Liver (tissue), 9 donors: Measurements from ENCODE around the gene MEFV. TPM values are rescaled to one million over a fixed set of nuclear protein-coding genes. Genes with fewer than 3 reads are reported as not detected.
A peak's percentile ranks its signal among the peaks of the same experiment; 100 is the strongest.

ENCODE experiments used
- DNase-seq: peaks from one replicate; pipeline ENCODE4 v3.0.0-alpha.2; 2017; ENCODE audit warnings: low spot score
- H3K27ac ChIP-seq, 2 donors: one replicate each; pipeline ENCODE4 v1.7.0; 2013; ENCODE audit warnings: inconsistent platforms in 2 of 2, low read length in 2 of 2, control low read depth in 1 of 2, low read depth in 1 of 2, mild to moderate bottlenecking in 1 of 2
- H3K27me3 ChIP-seq, 4 donors: one replicate each; pipeline versions ENCODE4 v1.6.1 to v1.7.0; 2013; ENCODE audit warnings: low read length in 3 of 4, inconsistent platforms in 1 of 4, mild to moderate bottlenecking in 1 of 4, moderate library complexity in 1 of 4; ENCODE audit not compliant: control insufficient read depth in 4 of 4, insufficient read depth in 4 of 4
- H3K36me3 ChIP-seq, 4 donors: one replicate each; pipeline versions ENCODE4 v1.6.1 to v1.7.0; 2013; ENCODE audit warnings: low read length in 3 of 4, mild to moderate bottlenecking in 3 of 4, low read depth in 1 of 4, moderate library complexity in 1 of 4; ENCODE audit not compliant: control insufficient read depth in 4 of 4, insufficient read depth in 3 of 4
- H3K4me1 ChIP-seq, 4 donors: one replicate each; pipeline versions ENCODE4 v1.6.1 to v1.7.0; 2013; ENCODE audit warnings: low read length in 3 of 4, mild to moderate bottlenecking in 3 of 4, moderate library complexity in 1 of 4; ENCODE audit not compliant: control insufficient read depth in 4 of 4, insufficient read depth in 4 of 4
- H3K4me3 ChIP-seq, 3 donors: one replicate each; pipeline versions ENCODE4 v1.6.1 to v1.7.0; 2013; ENCODE audit warnings: low read length in 3 of 3, control low read depth in 1 of 3, low read depth in 1 of 3, mild to moderate bottlenecking in 1 of 3
- H3K9ac ChIP-seq, 2 donors: one replicate each; pipeline ENCODE4 v1.7.0; 2013; ENCODE audit warnings: low read length in 2 of 2, mild to moderate bottlenecking in 2 of 2, moderate library complexity in 2 of 2, control low read depth in 1 of 2, low read depth in 1 of 2
- H3K9me3 ChIP-seq, 4 donors: one replicate each; pipeline versions ENCODE4 v1.6.1 to v1.7.0; 2013; ENCODE audit warnings: low read length in 3 of 4; ENCODE audit not compliant: control insufficient read depth in 4 of 4
- CTCF ChIP-seq: fragments of 150-350 bp; IDR thresholded peaks from 2 replicates; pipeline ENCODE4 v1.5.1; 2017; ENCODE audit warnings: improper control_type of control experiment, low read depth, low read length; ENCODE audit not compliant: missing input control
- EGR1 ChIP-seq, 2 donors: IDR thresholded peaks; 2 replicates each; pipeline ENCODE4 v1.6.1; 2016 to 2018; ENCODE audit warnings: antibody characterized with exemption in 2 of 2, low read depth in 2 of 2
- FOXA1 ChIP-seq: IDR thresholded peaks from 2 replicates; pipeline ENCODE4 v1.6.1; 2016; ENCODE audit warnings: antibody characterized with exemption
- HNF4A ChIP-seq, 2 donors: conservative IDR thresholded peaks; 2 replicates each; pipeline ENCODE4 v1.6.1; 2016; ENCODE audit warnings: antibody characterized with exemption in 2 of 2, mild to moderate bottlenecking in 2 of 2
- NR2F2 ChIP-seq: IDR thresholded peaks from 2 replicates; pipeline ENCODE4 v1.6.1; 2016; ENCODE audit warnings: antibody characterized with exemption
- RAD21 ChIP-seq, 2 donors: IDR thresholded peaks; 2 replicates each; pipeline ENCODE4 v1.6.1; 2016; ENCODE audit warnings: antibody characterized with exemption in 2 of 2, mild to moderate bottlenecking in 2 of 2
- REST ChIP-seq: IDR thresholded peaks from 2 replicates; pipeline ENCODE4 v1.6.1; 2016; ENCODE audit warnings: antibody characterized with exemption, mild to moderate bottlenecking
- TAF1 ChIP-seq: conservative IDR thresholded peaks from 2 replicates; pipeline ENCODE4 v1.6.1; 2016; ENCODE audit warnings: antibody characterized with exemption, mild to moderate bottlenecking
- ZBTB33 ChIP-seq: IDR thresholded peaks from 2 replicates; pipeline ENCODE4 v1.6.1; 2016; ENCODE audit warnings: antibody characterized with exemption
- WGBS: extraction: QIAGEN DNeasy Blood & Tissue Kit; methylation state at CpG from one replicate; pipeline ENCODE4 v1.1.7; 2013; 5-methylcytosine and 5-hydroxymethylcytosine counted together
- polyA plus RNA-seq, 2 donors: library from polyadenylated mRNA; stranded (reverse) in 1 of 2; unstranded in 1 of 2; fragments of 200-250 nt in 1 of 2; fragments of >200 nt in 1 of 2; fragmentation: Nextera tagmentation in 1 of 2; extraction: Ambion mirVana in 1 of 2; gene quantifications; one replicate each; pipeline versions ENCODE4 v1.2.1 to v1.2.3, GENCODE V29; 2013 to 2015
- total RNA-seq, 2 donors: library from RNA; depleted of rRNA; stranded (reverse); fragments of >200 nt; gene quantifications; one replicate each; pipeline ENCODE4 v1.2.3, GENCODE V29; 2014
- TF ChIP-seq, protein P1 (sequence below): IDR thresholded peaks from 2 replicates; pipeline ENCODE4 v1.6.1; 2016; ENCODE audit warnings: antibody characterized with exemption
- donor health status: healthy.
- donor health status: healthy.
- donor health status: healthy.
- donor health status: healthy.
- donor health status: healthy.

The MEFV gene
- total and polyA plus RNA-seq, 4 donors, result 0.33 to 3.3 (median 0.79) TPM

- Histone ChIP-seq H3K4me1 (peaks cover 4 to 21% (median 19%) of the 10 kb centered on the region in 4 donors), H3K4me3 (peak overlapping the region; percentile 79 to 88 (median 84)), H3K27ac (peak overlapping the region; percentile 98), H3K9ac (peak overlapping the region; percentile 70 to 76), H3K9me3 (peaks cover 3 to 13% (median 8%) of the 10 kb centered on the region in 4 donors), H3K27me3 (no peaks in the 10 kb centered on the region), H3K36me3 (peaks cover 8 to 19% (median 18%) of the 10 kb centered on the region in 4 donors)
- DNase-seq, result no peak
- WGBS, result 15% methylated on average over 29 of the region's 29 CpGs
- TF ChIP-seq TAF1 (peak; percentile 28), EGR1 (IDR thresholded peaks at IDR 0.05; ENCODE audit: low read depth in 2 of 2) (no peak), CTCF (peak; percentile 5)
- TF ChIP-seq, protein P1, sequence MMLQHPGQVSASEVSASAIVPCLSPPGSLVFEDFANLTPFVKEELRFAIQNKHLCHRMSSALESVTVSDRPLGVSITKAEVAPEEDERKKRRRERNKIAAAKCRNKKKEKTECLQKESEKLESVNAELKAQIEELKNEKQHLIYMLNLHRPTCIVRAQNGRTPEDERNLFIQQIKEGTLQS, result no peak
Measured at GRCh38 chr16:3282103-3282729, 25.8 kb upstream of the MEFV start.

DNA sequence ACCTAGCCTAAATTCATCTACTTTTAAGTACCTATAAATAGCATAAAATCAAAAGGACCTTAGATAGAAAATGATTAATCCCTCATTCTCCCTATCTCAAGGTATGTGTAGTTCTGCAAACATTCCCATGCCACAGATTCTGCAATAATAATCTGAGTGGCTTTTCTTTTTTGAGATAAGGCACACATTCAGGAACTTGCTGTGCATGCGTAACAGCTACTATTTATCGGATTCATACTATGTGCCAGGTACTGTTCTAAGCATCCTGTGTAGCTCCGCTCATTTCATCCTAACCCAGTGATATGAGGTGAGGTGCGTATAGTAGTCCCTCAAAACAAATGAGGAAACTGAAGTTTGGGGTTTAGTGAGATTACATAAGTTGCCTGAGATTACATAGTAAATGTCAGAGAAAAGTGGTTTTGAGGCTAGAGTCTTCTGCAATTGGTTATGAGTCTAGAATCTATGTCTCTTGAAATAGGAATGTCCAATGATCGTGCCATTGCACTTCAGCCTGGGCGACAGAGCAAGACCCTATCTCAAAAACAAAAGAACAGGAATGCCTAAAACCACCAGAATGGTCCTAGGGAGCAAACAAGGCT lies 24.9 kb upstream of the MEFV start:
- TF ChIP-seq CTCF, result no peak
- TF ChIP-seq HNF4A (conservative IDR thresholded peaks at IDR 0.05), result no peak
- TF ChIP-seq EGR1 (IDR thresholded peaks at IDR 0.05; ENCODE audit: low read depth in 2 of 2), result no peak
- TF ChIP-seq NR2F2, result no peak
- TF ChIP-seq RAD21 (IDR thresholded peaks at IDR 0.05), result no peak
- TF ChIP-seq ZBTB33, result no peak
- no peak for TF ChIP-seq FOXA1
- TF ChIP-seq, protein P1, result no peak
- TF ChIP-seq REST, result no peak
- Histone ChIP-seq H3K9ac (no peak overlapping the region), H3K36me3 (peaks cover 6 to 12% (median 10%) of the 10 kb centered on the region in 4 donors), H3K9me3 (peaks cover 2 to 7% (median 5%) of the 10 kb centered on the region in 4 donors), H3K27ac (no peak overlapping the region), H3K4me1 (peaks cover 4 to 21% (median 19%) of the 10 kb centered on the region in 4 donors), H3K4me3 (no peak overlapping the region), H3K27me3 (no peaks in the 10 kb centered on the region)
- 92% methylated on average over 6 of the region's 6 CpGs for WGBS
- DNase-seq, result no peak
